Measurements from ENCODE around the gene CNPY2. TPM values are rescaled to one million over a fixed set of nuclear protein-coding genes. Genes with fewer than 3 reads are reported as not detected.
"Not testable (repeated sequence)": the region's sequence is repeated elsewhere in the genome, so short reads cannot be mapped to it uniquely, and the experiment has no call there.

Gene CNPY2
- total and polyA plus RNA-seq, 8 donors, result 39.7 to 112 (median 87.4) TPM

DNA sequence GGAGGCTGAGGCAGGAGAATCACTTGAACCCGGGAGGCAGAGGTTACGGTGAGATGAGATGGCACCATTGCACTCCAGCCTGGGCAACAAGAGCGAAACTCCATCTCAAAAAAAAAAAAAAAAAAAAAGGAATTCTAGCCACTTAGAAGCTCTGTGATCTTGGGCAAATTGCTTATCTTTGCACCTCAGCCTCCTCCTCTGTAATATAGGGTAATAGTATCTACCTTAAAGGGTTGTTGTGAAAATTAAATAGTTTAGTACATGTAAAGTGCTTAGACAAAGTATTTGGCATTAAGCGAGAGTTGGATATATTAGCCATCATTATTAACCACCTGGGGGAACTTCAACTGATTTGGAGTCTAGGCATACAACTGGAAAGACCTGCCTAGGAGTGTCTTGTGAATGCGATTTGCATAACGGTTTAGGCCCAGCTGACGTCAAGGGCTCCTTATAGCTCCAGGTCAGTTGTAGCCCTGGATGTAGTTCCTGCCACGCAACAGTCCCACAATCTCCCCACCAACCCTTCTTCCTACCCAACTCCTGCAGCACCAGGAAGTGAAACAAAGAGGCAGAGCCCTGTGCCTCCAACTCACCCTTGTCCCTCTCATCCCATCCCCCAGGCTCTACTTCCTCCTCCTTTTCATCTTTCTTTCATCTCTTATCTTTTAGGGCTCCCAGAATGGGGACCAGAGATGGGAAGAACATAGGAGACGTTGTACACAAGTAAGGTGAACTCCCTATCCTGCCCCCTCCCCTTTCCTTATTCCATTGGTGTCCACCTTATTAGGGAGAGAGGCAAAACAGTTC, 20.8 kb upstream of the CNPY2 start:
- Histone ChIP-seq H3K9me3 (no peaks in the 10 kb centered on the region), H3K36me3 (peaks cover 0 to 8% (median 6%) of the 10 kb centered on the region in 4 donors), H3K4me1 (peaks cover 11 to 34% (median 16%) of the 10 kb centered on the region in 4 donors), H3K27me3 (no peaks in the 10 kb centered on the region), H3K4me3 (no peak overlapping the region), H3K27ac (no peak overlapping the region)
- 75 to 85% (median 81%) methylated on average over 9 of the region's 9 CpGs for WGBS, 5 donors
- no peak for TF ChIP-seq EP300 (IDR thresholded peaks at IDR 0.05)
- TF ChIP-seq POLR2A (IDR thresholded peaks at IDR 0.05), result no peak
- no peak for TF ChIP-seq POLR2AphosphoS5 (IDR thresholded peaks at IDR 0.05)
- no peak for TF ChIP-seq CTCF (IDR thresholded peaks at IDR 0.05)
- DNase-seq, result peak in 1 of 2 donors; percentile 35
- intact Hi-C loops (cut with DNase I; ENCODE audit: low total_unique reads), result no loop called here

GRCh38 chr12:56335527-56335926, 19.7 kb upstream of the CNPY2 start:
- H3K9me3 ChIP-seq; intact Hi-C loops (cut with DNase I; ENCODE audit: low total_unique reads); H3K4me3 ChIP-seq; H3K27me3 ChIP-seq; DNase-seq; H3K27ac ChIP-seq; H3K36me3 ChIP-seq: not testable (repeated sequence)
- H3K4me1 ChIP-seq, result peaks cover 11 to 34% (median 16%) of the 10 kb centered on the region in 4 donors
- 95 to 98% (median 97%) methylated on average over 8 of the region's 8 CpGs for WGBS, 5 donors

GRCh38 chr12:56334490-56334793, 18.7 kb upstream of the CNPY2 start:
- H3K9me3 ChIP-seq, result no peaks in the 10 kb centered on the region
- DNase-seq, result no peak

DNA sequence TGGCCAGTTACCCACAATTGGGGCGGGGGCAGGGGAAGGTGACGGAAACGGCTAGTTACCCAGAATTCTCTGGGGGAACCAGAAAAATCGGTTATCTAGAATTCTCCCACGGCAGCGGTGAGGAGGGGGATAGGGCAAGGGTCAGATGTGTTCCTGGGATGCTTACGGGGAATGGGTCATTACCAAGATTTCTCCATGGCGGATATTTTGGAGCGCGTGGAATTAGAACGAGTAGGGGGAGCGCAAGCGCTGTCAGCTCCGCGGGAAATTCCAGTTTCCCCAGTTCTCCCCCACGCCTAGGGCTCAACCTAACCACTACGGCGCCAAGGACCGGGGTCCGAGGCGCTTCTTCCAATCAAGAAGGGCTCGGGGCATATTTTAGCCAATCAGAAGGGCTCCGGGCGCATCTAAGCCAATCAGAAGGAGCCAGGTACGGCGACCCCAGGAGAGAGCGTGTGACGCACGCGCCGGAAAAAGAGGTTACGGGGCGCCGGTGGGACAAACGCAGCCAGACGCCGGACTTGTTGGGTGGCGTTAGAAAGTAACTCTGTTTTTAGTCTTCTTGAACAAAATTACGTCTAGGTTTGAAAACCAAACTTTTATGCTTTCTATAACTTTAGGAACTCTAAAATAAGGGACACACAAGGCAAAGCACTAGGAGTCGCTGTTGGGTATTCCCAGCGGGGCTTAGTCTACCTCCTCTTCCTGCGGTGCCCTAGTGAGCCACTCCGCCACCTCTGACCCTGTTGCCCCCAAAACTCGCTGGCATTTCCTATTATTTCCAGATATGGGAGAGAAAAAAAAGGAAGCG, 18.1 kb upstream of the CNPY2 start, which contains the start of gene PAN2:
Gene PAN2, minus strand, starts transcription at position 322 of the 811 bp plus-strand sequence. CDS start 906 bp downstream, outside the sequence.
- Histone ChIP-seq H3K36me3 (peaks cover 0 to 3% (median 0%) of the 10 kb centered on the region in 4 donors), H3K9me3 (no peaks in the 10 kb centered on the region), H3K27me3 (no peaks in the 10 kb centered on the region), H3K4me1 (peaks cover 11 to 31% (median 16%) of the 10 kb centered on the region in 4 donors), H3K4me3 (peak within 1 kb of the TSS; percentile 52 to 70 (median 56)), H3K27ac (peak within 1 kb of the TSS; percentile 86 to 98 (median 95))
- 0 to 1% (median 0%) methylated on average over 45 of the region's 45 CpGs for WGBS, 5 donors
- intact Hi-C loops (cut with DNase I; ENCODE audit: low total_unique reads), result no loop called here
- TF ChIP-seq EP300 (IDR thresholded peaks at IDR 0.05), result no peak
- peak in 5 of 7 experiments; percentile 24 to 58 (median 40) for TF ChIP-seq CTCF (IDR thresholded peaks at IDR 0.05)
- peak; percentile 78 to 91 (median 80) for TF ChIP-seq POLR2AphosphoS5 (IDR thresholded peaks at IDR 0.05)
- peak; percentile 96 to 98 for DNase-seq

More at GRCh38 chr12:56334490-56334793, 18.7 kb upstream of the CNPY2 start:
- intact Hi-C loops (cut with DNase I; ENCODE audit: low total_unique reads), result no loop called here
- TF ChIP-seq CTCF (IDR thresholded peaks at IDR 0.05) (no peak), EP300 (IDR thresholded peaks at IDR 0.05) (no peak), POLR2AphosphoS5 (IDR thresholded peaks at IDR 0.05) (no peak), POLR2A (IDR thresholded peaks at IDR 0.05) (no peak)
- Histone ChIP-seq H3K27ac (peak overlapping the region; percentile 86 to 98 (median 95)), H3K4me3 (peak overlapping the region; percentile 52 to 70 (median 56)), H3K36me3 (peaks cover 0 to 2% (median 0%) of the 10 kb centered on the region in 4 donors), H3K4me1 (peaks cover 11 to 34% (median 16%) of the 10 kb centered on the region in 4 donors), H3K27me3 (no peaks in the 10 kb centered on the region)
- WGBS, 5 donors, result 6 to 11% (median 6%) methylated on average over 6 of the region's 6 CpGs

Measured in stomach (tissue), 9 donors.